CD4-positive, alpha-beta T cell treated with Interleukin-6 for 4 hours (primary cell): ENCODE data around the gene SEPTIN14.
"Not testable (repeated sequence)": the region's sequence is repeated elsewhere in the genome, so short reads cannot be mapped to it uniquely, and the experiment has no call there.

ENCODE experiments used
- DNase-seq: peaks from one replicate; pipeline ENCODE4 v3.0.0-alpha.2; 2020; ENCODE audit warnings: mixed read lengths

SEPTIN14 gene

GRCh38 chr7:55784151-55784550 lies 78.4 kb downstream of the SEPTIN14 start:
- no peak for DNase-seq

- DNase-seq, result no peak
Measured at GRCh38 chr7:55778631-55779030, 83.9 kb downstream of the SEPTIN14 start.

GRCh38 chr7:55776196-55776595 lies 86.4 kb downstream of the SEPTIN14 start:
- no peak for DNase-seq

- no peak for DNase-seq
Measured at GRCh38 chr7:55775051-55775420, 87.5 kb downstream of the SEPTIN14 start.

- no peak for DNase-seq
Measured at GRCh38 chr7:55774327-55775050, 88.1 kb downstream of the SEPTIN14 start.

GRCh38 chr7:55770778-55771177 lies 91.8 kb downstream of the SEPTIN14 start:
- DNase-seq, result no peak

GRCh38 chr7:55753274-55753862 lies 109.2 kb downstream of the SEPTIN14 start:
- not testable (repeated sequence) for DNase-seq

- DNase-seq, result not testable (repeated sequence)
Measured at GRCh38 chr7:55744706-55745105, 117.8 kb downstream of the SEPTIN14 start.
